ENCODE data around the gene PTX3.

The PTX3 gene

GRCh38 chr3:157420606-157421130 lies 16.0 kb upstream of the PTX3 start:
- no peaks in the 10 kb centered on the region for H3K27me3 ChIP-seq (ENCODE audit: low read length)

GRCh38 chr3:157423337-157423736 lies 13.3 kb upstream of the PTX3 start:
- H3K27ac ChIP-seq (ENCODE audit: low read depth, low read length): no peak overlapping the region
- no peaks in the 10 kb centered on the region for H3K79me2 ChIP-seq (ENCODE audit: insufficient read depth, low read length)
- no peaks in the 10 kb centered on the region for H3K36me3 ChIP-seq (ENCODE audit: low read length)
- no peaks in the 10 kb centered on the region for H3K9me2 ChIP-seq (replicated peaks; ENCODE audit: insufficient read depth, low read length)
- no peaks in the 10 kb centered on the region for H3F3A ChIP-seq (ENCODE audit: insufficient read depth)
- no peaks in the 10 kb centered on the region for H4K20me1 ChIP-seq (ENCODE audit: low read depth, low read length)
- no peak for TF ChIP-seq EZH2phosphoT487 (conservative IDR thresholded peaks at IDR 0.05; ENCODE audit: low read length)
- TF ChIP-seq CTCF (IDR thresholded peaks at IDR 0.05; ENCODE audit: insufficient read depth, low read length, poor library complexity, severe bottlenecking): no peak
- no peaks in the 10 kb centered on the region for H3K27me3 ChIP-seq (ENCODE audit: low read length)
- H3K4me3 ChIP-seq (ENCODE audit: insufficient read depth, low read length, poor library complexity, severe bottlenecking): no peak overlapping the region
- no peak overlapping the region for H3K9ac ChIP-seq (ENCODE audit: low read length)
- no peak overlapping the region for H2AFZ ChIP-seq (ENCODE audit: low read depth, low read length, severe bottlenecking)
- no peaks in the 10 kb centered on the region for H3K9me3 ChIP-seq (ENCODE audit: insufficient read depth, low read length)
- H3K4me2 ChIP-seq (ENCODE audit: low read depth, low read length, poor library complexity, severe bottlenecking): no peak overlapping the region

More at GRCh38 chr3:157420606-157421130, 16.0 kb upstream of the PTX3 start:
- Histone ChIP-seq H3K9ac (ENCODE audit: low read length) (no peak overlapping the region), H3K9me2 (replicated peaks; ENCODE audit: insufficient read depth, low read length) (no peaks in the 10 kb centered on the region), H3K4me3 (ENCODE audit: insufficient read depth, low read length, poor library complexity, severe bottlenecking) (no peak overlapping the region), H4K20me1 (ENCODE audit: low read depth, low read length) (no peaks in the 10 kb centered on the region), H3K27ac (ENCODE audit: low read depth, low read length) (no peak overlapping the region), H3K9me3 (ENCODE audit: insufficient read depth, low read length) (no peaks in the 10 kb centered on the region), H3K36me3 (ENCODE audit: low read length) (no peaks in the 10 kb centered on the region), H2AFZ (ENCODE audit: low read depth, low read length, severe bottlenecking) (no peak overlapping the region), H3F3A (ENCODE audit: insufficient read depth) (no peaks in the 10 kb centered on the region), H3K4me2 (ENCODE audit: low read depth, low read length, poor library complexity, severe bottlenecking) (no peak overlapping the region), H3K79me2 (ENCODE audit: insufficient read depth, low read length) (no peaks in the 10 kb centered on the region)
- TF ChIP-seq EZH2phosphoT487 (conservative IDR thresholded peaks at IDR 0.05; ENCODE audit: low read length) (no peak), CTCF (IDR thresholded peaks at IDR 0.05; ENCODE audit: insufficient read depth, low read length, poor library complexity, severe bottlenecking) (no peak)

- Histone ChIP-seq H4K20me1 (ENCODE audit: low read depth, low read length) (no peaks in the 10 kb centered on the region), H3K36me3 (ENCODE audit: low read length) (no peaks in the 10 kb centered on the region), H3K9ac (ENCODE audit: low read length) (no peak overlapping the region), H3K79me2 (ENCODE audit: insufficient read depth, low read length) (no peaks in the 10 kb centered on the region), H3K4me3 (ENCODE audit: insufficient read depth, low read length, poor library complexity, severe bottlenecking) (no peak overlapping the region), H3F3A (ENCODE audit: insufficient read depth) (no peaks in the 10 kb centered on the region), H3K9me3 (ENCODE audit: insufficient read depth, low read length) (no peaks in the 10 kb centered on the region), H3K4me2 (ENCODE audit: low read depth, low read length, poor library complexity, severe bottlenecking) (no peak overlapping the region), H3K27ac (ENCODE audit: low read depth, low read length) (no peak overlapping the region), H3K27me3 (ENCODE audit: low read length) (no peaks in the 10 kb centered on the region), H2AFZ (ENCODE audit: low read depth, low read length, severe bottlenecking) (no peak overlapping the region), H3K9me2 (replicated peaks; ENCODE audit: insufficient read depth, low read length) (no peaks in the 10 kb centered on the region)
- no peak for TF ChIP-seq EZH2phosphoT487 (conservative IDR thresholded peaks at IDR 0.05; ENCODE audit: low read length)
- no peak for TF ChIP-seq CTCF (IDR thresholded peaks at IDR 0.05; ENCODE audit: insufficient read depth, low read length, poor library complexity, severe bottlenecking)
Observed at GRCh38 chr3:157427901-157428300, 8.7 kb upstream of the PTX3 start.

Data from SU-DHL-6 (cell line).